GM19025 (cell line): Measurements from ENCODE around the gene ZNF784.

ENCODE experiments used
- ATAC-seq: cut with Tn5 transposase; IDR thresholded peaks from one replicate; pipeline ENCODE4 v1.9.1; 2021; ENCODE audit warnings: mild to moderate bottlenecking, low read depth, moderate library complexity; ENCODE audit not compliant: unreplicated experiment

Gene ZNF784

DNA sequence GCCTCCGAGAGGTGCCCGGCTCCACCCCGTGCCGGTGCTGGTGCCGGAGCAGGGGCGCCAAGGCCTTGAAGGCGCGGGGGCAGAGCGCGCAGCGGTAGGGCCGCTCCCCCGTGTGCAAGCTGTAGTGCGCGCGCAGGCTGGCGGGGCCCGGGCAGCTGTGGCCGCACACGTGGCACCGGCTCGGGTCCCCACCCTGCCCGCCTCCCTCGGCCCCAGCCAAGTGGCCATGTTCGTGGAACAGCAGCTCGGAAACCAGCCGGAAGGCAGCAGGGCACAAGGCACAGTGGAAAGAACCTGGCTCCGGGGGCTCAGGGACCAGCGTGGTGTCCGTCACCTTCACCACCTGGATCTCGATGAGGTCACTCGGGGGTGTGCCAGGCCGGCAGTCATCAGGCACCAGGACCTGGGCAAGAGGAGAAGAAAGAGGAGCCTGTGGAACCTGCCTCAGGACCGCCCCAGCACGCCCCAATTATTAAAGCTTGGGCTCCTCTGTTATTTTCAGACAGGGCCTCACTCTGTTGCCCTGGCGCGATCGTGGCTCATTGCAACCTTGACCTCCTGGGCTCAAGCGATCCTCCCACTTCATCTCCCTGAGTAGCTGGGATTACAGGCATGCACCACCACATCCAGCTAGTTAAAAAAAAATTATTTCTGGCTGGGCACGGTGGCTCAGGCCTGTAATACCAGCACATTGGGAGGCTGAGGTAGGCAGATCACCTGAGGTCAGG is 2.0 kb downstream of the ZNF784 start:
- no peak for ATAC-seq

DNA sequence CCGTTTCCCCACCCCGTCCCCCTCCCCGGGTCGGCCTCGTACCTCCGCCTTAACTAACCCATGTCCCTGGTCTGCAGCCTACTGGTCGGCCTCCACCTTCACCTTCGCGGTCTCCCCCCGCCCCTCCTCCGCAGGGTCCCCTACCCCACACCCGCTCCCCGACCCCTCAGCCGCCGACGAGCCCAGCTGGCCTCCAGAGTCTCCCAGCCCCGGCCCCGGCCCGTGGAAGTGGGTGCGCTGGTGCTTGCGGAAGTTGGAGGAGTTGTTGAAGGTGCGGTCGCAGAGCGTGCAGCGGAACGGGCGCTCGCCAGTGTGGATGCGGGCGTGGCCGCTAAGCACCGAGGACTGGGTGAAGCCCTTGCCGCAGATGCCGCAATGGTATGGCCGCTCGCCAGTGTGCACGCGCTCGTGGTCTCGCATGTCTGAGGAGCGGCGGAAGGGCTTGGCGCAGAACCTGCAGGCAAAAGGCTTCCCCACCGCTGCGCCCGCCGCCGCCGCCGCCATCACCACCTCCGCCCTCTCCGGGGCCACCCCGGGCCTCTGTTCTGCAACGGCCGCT is 2.6 kb downstream of the ZNF784 start:
- ATAC-seq = no peak

DNA sequence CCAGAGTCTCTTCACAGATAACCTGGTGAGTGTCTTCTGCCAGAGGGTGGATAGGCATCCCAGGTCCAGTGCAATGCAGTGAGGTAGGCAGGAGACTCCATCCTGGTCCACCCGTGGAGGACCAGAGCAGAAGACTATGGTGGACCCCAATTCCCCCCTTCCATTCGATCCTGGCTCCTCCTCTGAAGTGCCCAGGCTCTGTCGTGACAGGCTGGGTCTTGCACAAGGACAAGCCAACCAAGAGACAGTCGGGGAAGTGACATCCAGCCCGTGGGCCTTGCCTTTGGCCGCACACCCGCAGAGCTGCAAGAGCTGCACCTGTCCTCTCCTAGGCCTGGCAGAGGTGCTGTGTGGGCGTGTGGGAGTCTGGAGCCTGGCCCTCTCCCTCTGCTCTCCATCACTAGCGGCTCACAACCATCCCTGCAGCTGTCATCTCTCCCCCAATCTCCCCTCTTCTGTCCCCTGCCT is 3.1 kb downstream of the ZNF784 start:
- ATAC-seq = no peak

DNA sequence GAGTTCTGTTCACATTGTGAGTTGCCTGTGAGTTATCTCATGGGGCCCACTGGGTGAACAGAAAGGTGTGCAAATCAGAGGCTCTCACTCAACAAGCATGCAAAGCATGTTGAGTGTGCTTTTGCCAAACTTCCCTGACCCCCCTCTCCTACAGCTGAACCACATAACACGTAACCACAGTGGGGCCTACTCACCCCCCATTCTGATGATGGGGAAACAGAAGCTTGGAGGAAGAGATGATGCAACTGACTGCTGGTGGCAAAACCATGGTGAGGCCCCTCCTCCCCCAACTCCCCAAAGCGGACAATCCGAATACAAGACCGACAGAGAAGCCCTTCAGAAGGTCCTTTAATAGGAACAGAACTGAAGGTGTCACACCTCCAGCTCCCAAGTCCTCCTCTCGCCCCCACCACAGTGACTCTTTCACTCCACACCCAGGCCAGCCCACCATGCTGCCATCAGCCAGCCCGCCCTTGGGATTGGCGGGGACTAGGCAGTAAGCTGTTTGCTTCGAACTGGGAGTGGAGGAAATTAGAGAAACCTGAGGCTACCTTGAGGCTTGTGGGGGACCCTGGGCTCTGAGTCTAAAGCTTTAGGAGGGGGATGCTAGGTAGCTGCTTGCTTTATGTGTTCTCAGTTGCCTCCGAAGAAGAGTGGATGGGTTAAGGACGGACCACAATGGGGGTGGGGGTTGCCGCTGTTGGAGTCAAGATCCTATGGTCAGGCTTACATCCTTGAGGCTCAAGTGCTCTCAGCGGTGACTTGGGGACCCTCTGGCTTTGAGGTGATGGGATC is 3.8 kb downstream of the ZNF784 start:
- no peak for ATAC-seq

DNA sequence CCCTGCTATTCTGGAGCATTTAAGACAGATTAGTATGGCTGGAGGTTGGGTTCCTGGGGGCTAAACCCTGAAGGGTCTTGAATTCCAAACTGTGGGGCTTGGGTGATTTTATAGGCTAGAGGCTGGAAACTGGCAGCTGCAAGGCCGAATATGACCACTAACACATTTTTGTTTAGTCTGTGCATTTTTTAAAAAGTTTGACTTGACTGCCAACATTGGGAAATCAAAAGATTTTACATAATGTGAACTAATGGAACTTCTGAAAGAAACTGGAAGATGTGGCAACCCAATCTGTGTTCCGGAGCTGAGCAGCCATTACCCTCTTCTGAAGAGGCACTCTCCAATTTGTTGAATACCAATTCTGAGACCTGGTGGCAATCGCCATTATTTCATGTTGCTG is 5.1 kb downstream of the ZNF784 start:
- no peak for ATAC-seq

DNA sequence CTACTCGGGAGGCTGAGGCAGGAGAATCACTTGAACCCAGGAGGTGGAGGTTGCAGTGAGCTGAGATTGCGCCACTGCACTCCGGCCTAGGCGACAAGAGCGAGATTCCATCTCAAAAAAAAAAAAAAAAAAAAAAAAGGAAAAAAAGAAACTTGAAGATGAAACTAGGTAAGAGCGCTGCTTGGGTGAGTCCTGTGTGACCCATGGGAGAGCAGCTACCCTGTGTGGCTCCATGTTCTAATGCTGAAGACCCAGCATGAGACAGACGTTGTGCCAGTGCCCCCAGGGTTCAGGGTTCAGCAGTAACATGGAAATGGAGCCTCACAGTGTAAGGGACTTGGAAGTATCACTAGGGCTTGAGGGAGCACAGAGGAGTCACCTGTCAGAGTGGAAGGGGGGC is 5.9 kb downstream of the ZNF784 start:
- ATAC-seq = no peak

DNA sequence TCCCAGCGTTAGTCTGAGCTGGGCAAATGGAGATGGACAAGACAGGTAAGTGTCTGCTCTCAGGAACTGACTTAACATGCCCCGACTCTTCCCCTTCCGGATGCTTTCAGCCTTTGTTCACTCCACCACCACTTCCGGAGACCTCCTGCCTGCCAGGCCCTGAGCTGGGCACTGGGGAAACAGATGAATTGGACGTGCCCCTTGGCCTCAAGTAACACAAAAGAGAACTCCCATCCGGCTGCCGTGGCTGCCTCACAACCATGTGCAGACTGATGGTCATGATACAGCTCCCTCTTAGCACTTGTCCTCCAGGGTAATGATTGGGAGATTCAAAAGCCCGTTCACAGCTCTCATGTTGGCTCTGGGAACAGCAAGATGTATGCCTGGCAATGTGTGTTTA is 6.9 kb downstream of the ZNF784 start:
- ATAC-seq = no peak

DNA sequence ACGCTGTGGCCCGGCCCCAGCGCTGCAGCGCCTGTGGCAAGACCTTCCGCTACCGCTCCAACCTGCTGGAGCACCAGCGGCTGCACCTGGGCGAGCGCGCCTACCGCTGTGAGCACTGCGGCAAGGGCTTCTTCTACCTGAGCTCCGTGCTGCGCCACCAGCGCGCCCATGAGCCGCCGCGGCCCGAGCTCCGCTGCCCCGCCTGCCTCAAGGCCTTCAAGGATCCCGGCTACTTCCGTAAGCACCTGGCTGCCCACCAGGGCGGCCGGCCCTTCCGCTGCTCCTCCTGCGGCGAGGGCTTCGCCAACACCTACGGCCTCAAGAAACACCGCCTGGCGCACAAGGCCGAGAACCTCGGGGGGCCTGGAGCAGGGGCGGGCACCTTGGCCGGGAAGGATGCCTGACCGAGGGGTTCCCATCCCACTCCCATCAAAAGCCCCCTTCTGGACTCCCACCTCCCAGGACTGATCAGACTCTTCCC is 7.9 kb downstream of the ZNF784 start:
- no peak for ATAC-seq

DNA sequence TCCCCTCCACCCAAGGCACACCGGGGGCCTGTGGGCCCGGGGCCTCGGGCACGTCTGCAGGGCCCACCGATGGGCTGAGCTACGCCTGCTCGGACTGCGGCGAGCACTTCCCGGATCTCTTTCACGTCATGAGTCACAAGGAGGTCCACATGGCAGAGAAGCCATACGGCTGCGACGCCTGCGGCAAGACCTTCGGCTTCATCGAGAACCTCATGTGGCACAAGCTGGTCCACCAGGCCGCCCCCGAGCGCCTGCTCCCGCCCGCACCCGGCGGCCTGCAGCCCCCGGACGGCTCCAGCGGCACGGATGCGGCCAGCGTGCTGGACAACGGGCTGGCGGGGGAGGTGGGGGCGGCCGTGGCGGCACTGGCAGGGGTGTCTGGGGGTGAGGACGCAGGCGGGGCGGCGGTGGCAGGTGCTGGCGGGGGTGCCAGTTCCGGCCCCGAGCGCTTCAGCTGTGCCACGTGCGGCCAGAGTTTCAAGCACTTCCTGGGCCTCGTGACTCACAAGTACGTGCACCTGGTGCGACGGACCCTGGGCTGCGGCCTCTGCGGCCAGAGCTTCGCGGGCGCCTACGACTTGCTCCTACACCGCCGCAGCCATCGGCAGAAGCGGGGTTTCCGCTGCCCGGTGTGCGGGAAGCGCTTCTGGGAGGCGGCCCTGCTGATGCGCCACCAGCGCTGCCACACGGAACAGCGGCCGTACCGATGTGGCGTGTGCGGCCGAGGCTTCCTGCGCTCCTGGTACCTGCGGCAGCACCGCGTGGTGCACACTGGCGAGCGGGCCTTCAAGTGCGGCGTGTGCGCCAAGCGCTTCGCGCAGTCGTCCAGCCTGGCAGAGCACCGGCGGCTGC is 8.6 kb downstream of the ZNF784 start:
- ATAC-seq = no peak

DNA sequence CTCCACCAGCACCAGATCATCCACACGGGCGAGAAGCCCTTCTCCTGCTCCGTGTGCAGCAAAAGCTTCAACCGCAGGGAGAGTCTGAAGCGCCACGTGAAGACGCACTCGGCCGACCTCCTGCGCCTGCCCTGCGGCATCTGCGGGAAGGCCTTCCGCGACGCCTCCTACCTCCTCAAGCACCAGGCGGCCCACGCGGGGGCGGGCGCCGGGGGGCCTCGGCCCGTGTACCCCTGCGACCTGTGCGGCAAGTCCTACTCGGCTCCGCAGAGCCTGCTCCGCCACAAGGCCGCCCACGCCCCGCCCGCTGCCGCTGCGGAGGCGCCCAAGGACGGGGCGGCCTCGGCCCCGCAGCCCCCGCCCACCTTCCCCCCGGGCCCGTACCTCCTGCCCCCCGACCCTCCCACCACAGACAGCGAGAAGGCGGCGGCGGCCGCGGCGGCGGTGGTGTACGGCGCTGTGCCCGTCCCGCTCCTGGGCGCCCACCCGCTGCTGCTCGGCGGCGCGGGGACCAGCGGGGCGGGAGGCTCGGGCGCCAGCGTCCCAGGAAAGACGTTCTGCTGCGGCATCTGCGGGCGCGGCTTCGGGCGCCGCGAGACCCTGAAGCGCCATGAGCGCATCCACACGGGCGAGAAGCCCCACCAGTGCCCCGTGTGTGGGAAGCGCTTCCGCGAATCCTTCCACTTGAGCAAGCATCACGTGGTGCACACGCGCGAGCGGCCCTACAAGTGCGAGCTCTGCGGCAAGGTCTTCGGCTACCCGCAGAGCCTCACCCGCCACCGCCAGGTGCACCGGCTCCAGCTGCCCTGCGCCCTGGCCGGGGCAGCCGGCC is 9.4 kb downstream of the ZNF784 start:
- ATAC-seq = no peak

DNA sequence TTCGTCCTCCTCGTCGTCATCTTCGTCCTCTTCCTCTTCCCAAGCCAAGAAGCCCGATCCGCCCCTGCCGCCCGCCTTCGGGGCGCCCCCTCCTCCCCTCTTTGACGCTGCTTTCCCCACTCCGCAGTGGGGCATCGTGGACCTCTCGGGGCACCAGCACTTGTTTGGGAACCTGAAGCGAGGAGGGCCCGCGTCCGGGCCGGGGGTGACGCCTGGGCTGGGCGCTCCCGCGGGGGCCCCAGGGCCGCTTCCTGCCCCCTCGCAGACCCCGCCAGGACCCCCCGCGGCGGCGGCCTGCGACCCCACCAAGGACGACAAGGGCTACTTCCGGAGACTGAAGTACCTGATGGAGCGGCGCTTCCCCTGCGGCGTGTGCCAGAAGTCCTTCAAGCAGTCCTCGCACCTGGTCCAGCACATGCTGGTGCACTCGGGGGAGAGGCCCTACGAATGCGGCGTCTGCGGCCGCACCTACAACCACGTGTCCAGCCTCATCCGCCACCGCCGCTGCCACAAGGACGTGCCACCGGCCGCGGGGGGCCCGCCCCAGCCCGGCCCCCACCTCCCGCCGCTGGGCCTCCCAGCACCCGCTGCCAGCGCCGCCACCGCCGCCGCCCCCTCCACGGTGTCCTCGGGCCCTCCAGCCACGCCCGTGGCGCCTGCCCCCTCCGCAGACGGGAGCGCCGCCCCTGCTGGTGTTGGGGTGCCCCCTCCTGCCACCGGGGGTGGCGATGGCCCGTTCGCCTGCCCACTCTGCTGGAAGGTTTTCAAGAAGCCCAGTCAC is 10.2 kb downstream of the ZNF784 start:
- no peak for ATAC-seq

DNA sequence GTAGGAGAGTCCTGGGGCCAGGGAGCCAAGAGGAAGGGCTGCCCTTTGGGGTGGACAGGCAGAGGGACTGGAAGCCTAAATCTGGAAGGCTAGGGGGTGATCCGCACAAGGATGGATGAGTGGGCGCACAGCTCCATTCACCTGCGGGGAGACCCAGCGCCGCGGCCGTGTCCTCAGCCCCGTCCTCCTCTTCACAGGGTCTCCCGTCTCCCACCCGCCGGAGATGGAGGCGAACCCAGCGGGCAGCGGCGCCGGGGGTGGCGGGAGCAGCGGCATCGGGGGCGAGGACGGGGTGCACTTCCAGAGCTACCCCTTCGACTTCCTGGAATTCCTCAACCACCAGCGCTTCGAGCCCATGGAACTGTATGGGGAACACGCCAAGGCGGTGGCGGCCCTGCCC is 11.0 kb downstream of the ZNF784 start:
- ATAC-seq = no peak

DNA sequence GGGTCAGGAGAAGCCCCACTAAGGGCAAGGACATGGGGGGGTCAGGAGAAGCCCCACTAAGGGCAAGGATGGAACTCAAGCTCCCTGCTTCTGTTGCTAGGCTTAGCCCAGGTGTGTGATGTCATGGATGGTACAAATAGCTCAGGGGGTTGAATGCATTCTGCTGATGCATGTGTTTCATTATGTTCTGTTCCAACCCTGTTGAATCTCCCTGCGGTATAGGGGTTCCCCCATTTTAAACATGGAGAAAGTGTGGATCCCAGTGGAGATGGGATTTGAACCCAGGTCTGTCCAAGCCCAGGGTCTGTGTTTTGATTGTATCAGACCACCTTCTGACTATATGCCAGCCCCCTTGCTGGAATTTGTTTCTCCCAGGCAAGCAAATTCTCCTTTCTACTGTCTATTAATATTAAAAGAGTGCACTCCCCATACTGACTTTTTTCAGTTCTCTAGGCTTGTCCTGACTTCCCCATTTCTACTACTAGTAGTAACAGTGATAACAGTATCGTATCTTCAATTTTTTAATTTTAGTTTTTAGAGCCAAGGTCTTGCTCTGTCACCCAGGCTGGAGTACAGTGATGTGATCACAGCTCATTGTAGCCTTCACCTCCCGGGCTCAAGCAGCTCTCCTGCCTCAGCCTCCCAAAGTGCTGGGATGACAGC is 12.3 kb downstream of the ZNF784 start:
- no peak for ATAC-seq

DNA sequence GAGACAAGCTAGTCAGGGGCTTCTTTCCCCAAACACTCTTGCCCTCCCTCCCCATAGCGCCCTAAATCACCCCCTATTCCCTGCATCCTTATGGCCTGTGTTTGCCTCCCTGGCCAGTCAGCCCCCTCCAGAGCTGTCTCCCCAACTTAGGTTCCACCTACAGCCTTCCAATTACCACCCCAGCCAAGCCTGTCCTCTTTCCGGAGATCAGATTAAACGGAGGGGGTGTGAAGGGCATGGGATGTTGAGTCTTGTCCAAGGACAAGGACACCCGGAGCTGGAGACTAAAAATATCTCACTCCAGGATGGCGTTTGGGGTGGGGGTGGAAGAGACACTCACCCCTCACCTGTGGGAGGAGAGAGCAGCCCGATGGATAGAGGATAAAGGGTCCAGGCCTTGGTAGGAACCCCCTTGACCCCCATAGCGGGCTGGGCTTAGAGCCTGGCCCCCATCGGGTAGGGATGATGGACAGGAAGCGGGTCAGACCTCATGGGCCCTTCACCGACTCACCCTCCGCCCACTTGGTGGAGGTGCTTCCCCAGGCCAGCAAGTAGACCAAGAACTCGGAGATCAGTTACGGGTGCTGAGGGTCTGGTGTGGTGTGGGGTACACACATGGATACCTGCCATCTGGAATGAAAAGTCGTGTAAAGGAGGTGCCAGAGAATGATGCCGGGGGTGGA is 12.9 kb downstream of the ZNF784 start:
- no peak for ATAC-seq

DNA sequence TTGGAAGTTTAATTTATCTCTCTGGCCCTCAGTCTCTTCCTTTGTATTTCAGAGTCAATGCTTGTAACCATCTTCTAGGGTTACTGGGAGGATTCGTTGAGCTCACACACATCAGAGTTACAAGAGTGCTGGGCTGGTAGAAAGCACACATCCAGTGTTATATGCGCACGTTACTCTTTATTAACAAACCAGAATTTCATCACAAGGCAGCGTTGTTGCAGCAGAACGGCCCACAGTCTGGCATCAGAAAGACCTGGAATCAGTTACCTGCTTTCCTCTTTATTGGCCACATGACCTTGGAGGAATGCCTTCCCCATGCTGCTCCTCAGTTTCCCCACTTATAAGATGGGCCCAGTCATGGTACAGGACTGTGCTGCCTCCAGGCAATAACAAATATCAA is 15.0 kb downstream of the ZNF784 start:
- ATAC-seq = no peak

DNA sequence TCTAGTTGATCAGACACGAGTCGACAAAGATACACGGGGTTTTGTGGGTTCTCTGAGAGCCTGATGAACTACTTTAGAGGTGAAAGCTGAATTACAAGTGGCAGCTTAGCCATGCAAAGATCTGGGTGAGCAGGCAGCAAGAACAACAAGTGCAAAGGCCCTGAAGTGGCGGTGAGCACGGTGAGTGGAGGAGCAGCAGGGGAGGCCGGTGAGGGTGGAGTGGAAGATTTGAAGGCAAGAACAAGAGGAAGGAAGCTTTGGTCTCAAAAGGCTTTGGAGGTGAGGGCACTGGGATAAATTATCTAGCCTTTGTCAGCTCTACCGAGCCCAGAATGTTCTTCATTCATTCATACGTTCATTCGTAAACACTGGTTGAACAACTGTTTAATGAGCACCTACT is 17.5 kb downstream of the ZNF784 start:
- ATAC-seq = no peak

DNA sequence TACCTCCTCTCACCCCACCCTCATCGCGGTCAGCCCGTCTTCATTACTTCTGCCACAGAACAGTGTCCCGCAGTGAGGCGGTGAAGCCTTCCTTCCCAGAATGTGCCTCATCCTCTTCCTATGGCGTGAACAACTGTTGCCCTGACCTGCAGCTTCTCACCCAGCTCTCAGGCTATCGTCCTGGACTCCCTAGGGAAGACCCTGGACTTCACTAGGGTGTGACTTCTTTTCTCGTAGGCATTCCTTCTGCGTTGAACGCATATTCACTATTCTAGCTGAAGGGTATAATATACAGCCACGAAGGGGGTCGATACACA is 17.9 kb downstream of the ZNF784 start:
- ATAC-seq = no peak
